BLaER1 (cell line): ENCODE results near the gene TAOK2.
A peak's percentile ranks its signal among the peaks of the same experiment; 100 is the strongest.
"Not testable (repeated sequence)": the region's sequence is repeated elsewhere in the genome, so short reads cannot be mapped to it uniquely, and the experiment has no call there.

Source experiments
- H3K27ac ChIP-seq: shearing (Covaris generic); formaldehyde crosslinking; 2 replicates; pipeline ENCODE4 v1.8.1; 2022
- H3K27me3 ChIP-seq: shearing (Covaris generic); formaldehyde crosslinking; 2 replicates; pipeline ENCODE4 v1.8.1; 2022
- H3K36me3 ChIP-seq: shearing (Covaris generic); formaldehyde crosslinking; 2 replicates; pipeline ENCODE4 v1.8.1; 2022
- H3K4me1 ChIP-seq: shearing (Covaris generic); formaldehyde crosslinking; 2 replicates; pipeline ENCODE4 v1.8.1; 2022
- H3K4me2 ChIP-seq: shearing (Covaris generic); formaldehyde crosslinking; 2 replicates; pipeline ENCODE4 v1.8.1; 2022
- H3K4me3 ChIP-seq: shearing (Covaris generic); formaldehyde crosslinking; 2 replicates; pipeline ENCODE4 v1.8.1; 2022
- H3K9ac ChIP-seq: shearing (Covaris generic); formaldehyde crosslinking; 2 replicates; pipeline ENCODE4 v1.8.1; 2022
- H3K9me3 ChIP-seq: shearing (Covaris generic); formaldehyde crosslinking; 2 replicates; pipeline ENCODE4 v1.8.1; 2022
- H4K20me1 ChIP-seq: shearing (Covaris generic); formaldehyde crosslinking; 2 replicates; pipeline ENCODE4 v1.8.1; 2022
- Cebpa-rat ChIP-seq: shearing (Covaris generic); IDR thresholded peaks from 2 replicates; pipeline ENCODE4 v1.8.1; 2022

Gene TAOK2

DNA sequence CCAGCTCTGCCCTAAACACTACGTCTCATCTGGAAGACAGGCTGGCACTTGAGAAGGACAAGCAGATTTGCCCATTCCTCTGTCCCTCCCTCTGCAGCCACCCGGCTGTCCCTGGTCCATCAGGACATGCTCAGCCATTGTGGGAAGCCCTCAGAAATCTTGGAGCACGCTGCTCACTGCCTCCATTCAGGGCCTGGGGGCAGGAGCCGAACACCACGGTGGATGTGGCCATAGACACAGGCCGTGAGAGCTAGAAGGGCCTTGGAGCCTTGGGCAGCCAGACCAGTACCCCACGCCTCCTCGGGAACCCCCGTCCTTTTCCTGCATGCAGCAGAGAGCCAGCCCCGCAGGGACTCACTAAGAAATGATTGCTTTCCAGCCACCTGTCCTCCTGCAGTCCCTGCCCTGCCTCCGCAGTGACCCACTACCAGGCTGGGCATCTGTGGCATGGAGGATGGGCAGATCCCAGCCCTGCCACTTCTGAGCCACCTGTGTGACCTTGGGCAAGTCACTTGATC lies 33.8 kb downstream of the TAOK2 start:
- H3K36me3 ChIP-seq = peaks cover 30% of the 10 kb centered on the region
- no peaks in the 10 kb centered on the region for H3K27me3 ChIP-seq
- no peak for TF ChIP-seq Cebpa-rat
- H3K27ac ChIP-seq = 0 out of 2 replicates have a peak overlapping the region, but pooled peaks have one; percentile 91
- H3K4me1 ChIP-seq = peaks cover 84% of the 10 kb centered on the region
- no peak overlapping the region for H3K4me2 ChIP-seq
- H3K4me3 ChIP-seq = no peak overlapping the region
- H3K9me3 ChIP-seq = no peaks in the 10 kb centered on the region
- peaks cover 2% of the 10 kb centered on the region; the same call in 1 of the 2 replicates for H4K20me1 ChIP-seq
- H3K9ac ChIP-seq = 0 out of 2 replicates have a peak overlapping the region, but pooled peaks have one; percentile 49

DNA sequence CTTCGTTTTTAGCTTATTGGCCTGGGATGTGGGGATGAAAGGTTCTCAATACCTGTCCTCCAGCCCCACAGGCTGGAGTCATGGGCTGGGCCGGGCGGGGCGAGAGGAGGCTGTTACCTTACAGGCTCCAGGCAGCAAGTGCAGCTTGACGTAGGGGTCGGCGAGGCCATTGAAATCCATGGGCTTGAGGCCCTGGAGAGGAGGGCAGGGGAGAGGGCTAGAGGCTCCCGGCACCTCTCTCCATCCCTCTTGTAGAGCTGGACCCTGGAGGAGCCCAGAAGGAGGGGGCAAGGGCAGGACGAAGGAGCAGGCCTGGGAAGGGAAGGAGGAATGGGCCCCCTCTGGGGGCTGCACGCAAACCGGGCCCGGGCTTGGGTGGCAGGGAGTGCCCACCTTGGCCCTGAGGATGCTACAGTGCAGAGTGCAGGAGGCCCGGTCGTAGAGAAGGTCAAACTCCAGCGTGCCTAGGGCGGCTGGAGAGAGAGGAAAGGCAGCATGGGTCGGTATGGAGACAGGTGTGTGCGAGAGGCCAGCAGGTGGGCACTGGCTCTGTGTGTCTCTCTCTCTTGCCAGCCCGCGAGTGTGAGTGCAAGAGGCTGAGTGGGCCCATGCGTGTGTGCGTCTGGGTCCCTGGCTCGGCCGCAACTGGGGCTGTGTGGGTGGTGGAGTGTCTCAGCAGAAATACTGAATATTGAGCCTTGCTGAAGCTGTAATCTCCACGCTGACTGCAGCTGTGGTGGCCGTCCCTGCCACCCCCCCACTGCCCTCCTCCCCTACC lies 35.6 kb downstream of the TAOK2 start:
- Histone ChIP-seq H3K27me3 (no peaks in the 10 kb centered on the region), H3K4me3 (peak overlapping the region; percentile 72; the same call in 1 of the 2 replicates), H3K27ac (no peak overlapping the region), H3K4me2 (peak overlapping the region; percentile 99), H3K4me1 (peaks cover 74% of the 10 kb centered on the region), H4K20me1 (no peaks in the 10 kb centered on the region; the same call in 1 of the 2 replicates), H3K9ac (peak overlapping the region; percentile 77; the same call in 1 of the 2 replicates), H3K36me3 (peaks cover 28% of the 10 kb centered on the region), H3K9me3 (no peaks in the 10 kb centered on the region)
- TF ChIP-seq Cebpa-rat = no peak

- TF ChIP-seq Cebpa-rat = no peak
- H4K20me1 ChIP-seq = no peaks in the 10 kb centered on the region
- peaks cover 66% of the 10 kb centered on the region for H3K4me1 ChIP-seq
- peak overlapping the region; percentile 72 for H3K4me3 ChIP-seq
- peak overlapping the region; percentile 99 for H3K4me2 ChIP-seq
- H3K36me3 ChIP-seq = peaks cover 28% of the 10 kb centered on the region
- peak overlapping the region; percentile 75 for H3K27ac ChIP-seq
- no peaks in the 10 kb centered on the region for H3K27me3 ChIP-seq
- peak overlapping the region; percentile 77 for H3K9ac ChIP-seq
- no peaks in the 10 kb centered on the region for H3K9me3 ChIP-seq
Observed at GRCh38 chr16:30009990-30010843, 36.5 kb downstream of the TAOK2 start.

DNA sequence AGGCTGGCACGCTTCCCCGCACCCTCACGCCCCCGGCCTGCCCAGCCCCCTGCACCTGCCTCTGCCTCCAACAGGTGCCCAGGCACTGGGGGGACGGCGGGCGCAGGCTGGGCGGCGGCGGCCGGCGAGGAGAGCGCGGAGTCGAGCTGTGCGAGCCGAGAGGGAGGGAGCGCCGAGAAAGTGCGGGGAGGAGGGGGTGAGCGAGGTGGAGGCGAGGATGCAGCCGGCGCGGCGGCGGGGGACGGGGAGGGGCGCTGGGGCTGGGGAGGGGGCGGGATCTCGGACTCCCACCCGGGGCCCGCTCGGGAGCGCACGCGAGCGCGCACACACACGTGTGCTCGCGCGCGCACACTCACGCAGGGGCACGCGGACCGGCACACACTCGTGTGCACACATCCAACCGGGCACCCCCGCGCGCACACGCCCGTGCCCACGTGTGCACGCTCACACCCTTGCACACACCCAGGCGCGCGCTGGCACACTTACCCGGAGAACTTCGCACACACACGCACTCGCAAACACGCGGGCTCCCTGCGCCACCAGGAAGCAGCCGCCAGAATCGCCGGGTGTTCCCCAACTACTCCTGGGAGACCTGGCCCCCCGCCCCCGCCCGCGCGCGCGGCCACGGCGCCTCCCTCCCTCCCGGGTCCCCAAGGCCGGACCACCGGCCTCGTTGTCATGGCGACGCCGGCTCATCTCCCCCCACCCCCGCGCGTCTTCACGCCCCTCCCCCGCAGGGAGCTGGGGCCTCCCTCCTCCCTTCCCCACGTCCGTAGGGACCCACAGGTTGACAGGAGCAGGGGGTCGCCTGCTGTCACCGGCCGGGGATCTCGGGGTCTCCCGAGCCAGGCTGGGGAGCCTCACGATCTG lies 37.4 kb downstream of the TAOK2 start, which contains the start of gene DOC2A:
TSS of gene DOC2A (minus strand) at position 184 of the 870 bp plus-strand sequence. CDS start 805 bp downstream, outside the sequence.
- peak within 1 kb of the TSS; percentile 75 for H3K27ac ChIP-seq
- peak within 1 kb of the TSS; percentile 77 for H3K9ac ChIP-seq
- no peak for TF ChIP-seq Cebpa-rat
- H3K36me3 ChIP-seq = peaks cover 24% of the 10 kb centered on the region
- H3K4me3 ChIP-seq = peak within 1 kb of the TSS; percentile 72
- H3K9me3 ChIP-seq = no peaks in the 10 kb centered on the region
- no peaks in the 10 kb centered on the region for H3K27me3 ChIP-seq
- peaks cover 57% of the 10 kb centered on the region for H3K4me1 ChIP-seq
- peak within 1 kb of the TSS; percentile 99 for H3K4me2 ChIP-seq
- no peaks in the 10 kb centered on the region for H4K20me1 ChIP-seq

GRCh38 chr16:30011714-30012504 lies 38.2 kb downstream of the TAOK2 start:
- Histone ChIP-seq H3K9ac (no peak overlapping the region), H3K9me3 (no peaks in the 10 kb centered on the region), H3K27me3 (no peaks in the 10 kb centered on the region), H4K20me1 (no peaks in the 10 kb centered on the region), H3K4me2 (peak overlapping the region; percentile 99), H3K4me1 (peaks cover 49% of the 10 kb centered on the region), H3K4me3 (peak overlapping the region; percentile 72), H3K27ac (no peak overlapping the region; the same call in 1 of the 2 replicates), H3K36me3 (0 out of 2 replicates have a peak, but pooled peaks cover 16% of the 10 kb centered on the region)
- TF ChIP-seq Cebpa-rat = no peak

DNA sequence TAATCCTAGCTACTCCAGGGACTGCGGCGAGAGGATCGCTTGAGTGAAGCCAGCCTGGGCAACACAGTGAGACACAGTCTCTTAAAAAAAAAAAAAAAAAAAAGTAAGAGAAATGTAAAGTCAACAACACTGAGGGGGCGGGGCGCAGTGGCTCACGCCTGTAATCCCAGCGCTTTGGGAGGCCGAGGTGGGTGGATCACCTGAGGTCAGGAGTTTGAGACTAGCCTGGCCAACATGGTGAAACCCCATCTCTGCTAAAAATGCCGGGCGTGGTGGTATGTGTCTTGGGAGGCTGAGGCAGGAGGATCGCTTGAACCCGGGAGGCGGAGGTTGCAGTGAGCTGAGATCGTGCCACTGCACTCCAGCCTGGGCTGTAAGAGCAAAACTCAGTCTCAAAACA lies 38.9 kb downstream of the TAOK2 start:
- not testable (repeated sequence) for H3K4me3 ChIP-seq, H3K4me2 ChIP-seq, H3K27me3 ChIP-seq, H4K20me1 ChIP-seq, H3K36me3 ChIP-seq, H3K9ac ChIP-seq, H3K27ac ChIP-seq, H3K9me3 ChIP-seq
- peaks cover 43% of the 10 kb centered on the region for H3K4me1 ChIP-seq

DNA sequence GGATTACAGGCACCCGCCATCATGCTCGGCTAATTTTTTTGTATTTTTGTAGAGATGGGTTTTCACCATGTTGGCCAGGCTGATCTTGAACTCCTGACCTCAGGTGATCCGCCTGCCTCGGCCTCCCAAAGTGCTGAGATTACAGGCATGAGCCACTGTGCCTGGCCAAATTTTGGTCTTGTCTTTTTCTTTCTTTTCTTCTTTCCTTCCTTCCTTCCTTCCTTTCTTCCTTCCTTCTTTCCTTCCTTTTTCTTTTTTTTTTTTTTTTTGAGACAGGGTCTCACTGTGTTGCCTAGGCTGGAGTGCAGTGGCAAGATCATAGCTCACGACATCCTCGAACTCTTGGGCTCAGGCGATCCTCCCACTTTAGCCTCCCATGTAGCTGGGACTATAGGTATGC lies 41.8 kb downstream of the TAOK2 start:
- H3K4me3 ChIP-seq, H3K9ac ChIP-seq, H3K27me3 ChIP-seq, H3K9me3 ChIP-seq, H3K4me2 ChIP-seq, H4K20me1 ChIP-seq, H3K27ac ChIP-seq, H3K36me3 ChIP-seq: not testable (repeated sequence)
- H3K4me1 ChIP-seq = peaks cover 22% of the 10 kb centered on the region

- Histone ChIP-seq H3K4me3 (no peak overlapping the region), H3K4me2 (no peak overlapping the region), H3K27me3 (no peaks in the 10 kb centered on the region), H3K4me1 (peaks cover 26% of the 10 kb centered on the region), H3K36me3 (no peaks in the 10 kb centered on the region), H3K9ac (no peak overlapping the region), H3K27ac (no peak overlapping the region), H3K9me3 (no peaks in the 10 kb centered on the region), H4K20me1 (no peaks in the 10 kb centered on the region)
- TF ChIP-seq Cebpa-rat = no peak
Observed at GRCh38 chr16:30016555-30017276, 43.0 kb downstream of the TAOK2 start.
